Measurements from ENCODE around the gene FNDC3B.
A peak's percentile ranks its signal among the peaks of the same experiment; 100 is the strongest.
"Not testable (repeated sequence)": the region's sequence is repeated elsewhere in the genome, so short reads cannot be mapped to it uniquely, and the experiment has no call there.

FNDC3B gene

GRCh38 chr3:172087602-172088580, 48.5 kb downstream of the FNDC3B start:
- Histone ChIP-seq H3K79me2 (ENCODE audit: low read length) (no peaks in the 10 kb centered on the region), H3K4me1 (ENCODE audit: low read length) (peaks cover 11% of the 10 kb centered on the region), H3K4me2 (ENCODE audit: low read length) (peak overlapping the region; percentile 17), H4K20me1 (ENCODE audit: insufficient read depth, low read length) (no peaks in the 10 kb centered on the region), H3K9me3 (ENCODE audit: insufficient read depth, low read length) (no peaks in the 10 kb centered on the region), H3K36me3 (replicated peaks; ENCODE audit: low read depth, low read length) (no peaks in the 10 kb centered on the region), H3K4me3 (ENCODE audit: low read length) (no peak overlapping the region), H3K27ac (ENCODE audit: low read length) (no peak overlapping the region), H3K9ac (ENCODE audit: low read length) (no peak overlapping the region), H3K27me3 (ENCODE audit: low read depth, low read length) (no peaks in the 10 kb centered on the region), H2AFZ (ENCODE audit: low read depth, low read length) (no peak overlapping the region)
- TF ChIP-seq, protein P1, sequence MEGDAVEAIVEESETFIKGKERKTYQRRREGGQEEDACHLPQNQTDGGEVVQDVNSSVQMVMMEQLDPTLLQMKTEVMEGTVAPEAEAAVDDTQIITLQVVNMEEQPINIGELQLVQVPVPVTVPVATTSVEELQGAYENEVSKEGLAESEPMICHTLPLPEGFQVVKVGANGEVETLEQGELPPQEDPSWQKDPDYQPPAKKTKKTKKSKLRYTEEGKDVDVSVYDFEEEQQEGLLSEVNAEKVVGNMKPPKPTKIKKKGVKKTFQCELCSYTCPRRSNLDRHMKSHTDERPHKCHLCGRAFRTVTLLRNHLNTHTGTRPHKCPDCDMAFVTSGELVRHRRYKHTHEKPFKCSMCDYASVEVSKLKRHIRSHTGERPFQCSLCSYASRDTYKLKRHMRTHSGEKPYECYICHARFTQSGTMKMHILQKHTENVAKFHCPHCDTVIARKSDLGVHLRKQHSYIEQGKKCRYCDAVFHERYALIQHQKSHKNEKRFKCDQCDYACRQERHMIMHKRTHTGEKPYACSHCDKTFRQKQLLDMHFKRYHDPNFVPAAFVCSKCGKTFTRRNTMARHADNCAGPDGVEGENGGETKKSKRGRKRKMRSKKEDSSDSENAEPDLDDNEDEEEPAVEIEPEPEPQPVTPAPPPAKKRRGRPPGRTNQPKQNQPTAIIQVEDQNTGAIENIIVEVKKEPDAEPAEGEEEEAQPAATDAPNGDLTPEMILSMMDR (IDR thresholded peaks at IDR 0.05; ENCODE audit: low read depth, low read length) = no peak
- TF ChIP-seq EZH2phosphoT487 (IDR thresholded peaks at IDR 0.05; ENCODE audit: low read depth) = no peak

DNA sequence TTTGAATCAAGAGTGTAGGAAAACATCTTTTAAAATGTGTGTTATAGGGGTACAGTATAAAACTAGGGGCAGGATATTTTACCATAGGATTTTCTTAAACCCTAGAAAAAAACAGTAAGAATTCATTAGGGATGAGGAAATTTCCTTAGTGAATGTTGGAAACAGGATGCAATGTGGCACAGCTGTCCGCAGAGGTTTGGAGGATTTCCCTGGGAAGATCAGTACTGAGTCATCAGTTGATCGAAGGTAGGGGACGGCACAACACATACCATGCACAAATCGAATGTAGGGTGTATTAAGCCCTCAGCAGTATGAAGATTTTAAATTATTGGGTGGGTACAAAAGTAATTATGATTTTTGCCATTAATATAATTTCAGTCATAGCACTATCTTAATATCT, 49.9 kb downstream of the FNDC3B start:
- no peak overlapping the region for H3K9ac ChIP-seq (ENCODE audit: low read length)
- H3K36me3 ChIP-seq (replicated peaks; ENCODE audit: low read depth, low read length) = no peaks in the 10 kb centered on the region
- no peak overlapping the region for H3K4me3 ChIP-seq (ENCODE audit: low read length)
- H3K27ac ChIP-seq (ENCODE audit: low read length) = no peak overlapping the region
- H4K20me1 ChIP-seq (ENCODE audit: insufficient read depth, low read length) = no peaks in the 10 kb centered on the region
- H3K4me2 ChIP-seq (ENCODE audit: low read length) = no peak overlapping the region
- H2AFZ ChIP-seq (ENCODE audit: low read depth, low read length) = no peak overlapping the region
- H3K4me1 ChIP-seq (ENCODE audit: low read length) = peaks cover 11% of the 10 kb centered on the region
- TF ChIP-seq, protein P1 (IDR thresholded peaks at IDR 0.05; ENCODE audit: low read depth, low read length) = no peak
- TF ChIP-seq EZH2phosphoT487 (IDR thresholded peaks at IDR 0.05; ENCODE audit: low read depth) = no peak
- no peaks in the 10 kb centered on the region for H3K27me3 ChIP-seq (ENCODE audit: low read depth, low read length)
- H3K79me2 ChIP-seq (ENCODE audit: low read length) = no peaks in the 10 kb centered on the region
- H3K9me3 ChIP-seq (ENCODE audit: insufficient read depth, low read length) = no peaks in the 10 kb centered on the region

- Histone ChIP-seq H3K4me3 (ENCODE audit: low read length) (no peak overlapping the region), H4K20me1 (ENCODE audit: insufficient read depth, low read length) (no peaks in the 10 kb centered on the region), H2AFZ (ENCODE audit: low read depth, low read length) (no peak overlapping the region), H3K27ac (ENCODE audit: low read length) (no peak overlapping the region), H3K36me3 (replicated peaks; ENCODE audit: low read depth, low read length) (no peaks in the 10 kb centered on the region), H3K9ac (ENCODE audit: low read length) (no peak overlapping the region), H3K4me1 (ENCODE audit: low read length) (peaks cover 13% of the 10 kb centered on the region), H3K79me2 (ENCODE audit: low read length) (no peaks in the 10 kb centered on the region), H3K4me2 (ENCODE audit: low read length) (no peak overlapping the region), H3K9me3 (ENCODE audit: insufficient read depth, low read length) (no peaks in the 10 kb centered on the region), H3K27me3 (ENCODE audit: low read depth, low read length) (no peaks in the 10 kb centered on the region)
- no peak for TF ChIP-seq EZH2phosphoT487 (IDR thresholded peaks at IDR 0.05; ENCODE audit: low read depth)
- TF ChIP-seq, protein P1 (IDR thresholded peaks at IDR 0.05; ENCODE audit: low read depth, low read length) = no peak
Measured at GRCh38 chr3:172090035-172090434, 50.7 kb downstream of the FNDC3B start.

GRCh38 chr3:172092658-172093057, 53.3 kb downstream of the FNDC3B start:
- H2AFZ ChIP-seq (ENCODE audit: low read depth, low read length) = no peak overlapping the region
- H3K9me3 ChIP-seq (ENCODE audit: insufficient read depth, low read length) = no peaks in the 10 kb centered on the region
- no peak overlapping the region for H3K4me3 ChIP-seq (ENCODE audit: low read length)
- no peaks in the 10 kb centered on the region for H3K79me2 ChIP-seq (ENCODE audit: low read length)
- H3K36me3 ChIP-seq (replicated peaks; ENCODE audit: low read depth, low read length) = no peaks in the 10 kb centered on the region
- H3K4me2 ChIP-seq (ENCODE audit: low read length) = no peak overlapping the region
- no peaks in the 10 kb centered on the region for H3K27me3 ChIP-seq (ENCODE audit: low read depth, low read length)
- no peak overlapping the region for H3K9ac ChIP-seq (ENCODE audit: low read length)
- no peak overlapping the region for H3K27ac ChIP-seq (ENCODE audit: low read length)
- peaks cover 14% of the 10 kb centered on the region for H3K4me1 ChIP-seq (ENCODE audit: low read length)
- TF ChIP-seq, protein P1 (IDR thresholded peaks at IDR 0.05; ENCODE audit: low read depth, low read length) = no peak
- TF ChIP-seq EZH2phosphoT487 (IDR thresholded peaks at IDR 0.05; ENCODE audit: low read depth) = no peak
- H4K20me1 ChIP-seq (ENCODE audit: insufficient read depth, low read length) = no peaks in the 10 kb centered on the region; the same call in 1 of the 2 replicates

DNA sequence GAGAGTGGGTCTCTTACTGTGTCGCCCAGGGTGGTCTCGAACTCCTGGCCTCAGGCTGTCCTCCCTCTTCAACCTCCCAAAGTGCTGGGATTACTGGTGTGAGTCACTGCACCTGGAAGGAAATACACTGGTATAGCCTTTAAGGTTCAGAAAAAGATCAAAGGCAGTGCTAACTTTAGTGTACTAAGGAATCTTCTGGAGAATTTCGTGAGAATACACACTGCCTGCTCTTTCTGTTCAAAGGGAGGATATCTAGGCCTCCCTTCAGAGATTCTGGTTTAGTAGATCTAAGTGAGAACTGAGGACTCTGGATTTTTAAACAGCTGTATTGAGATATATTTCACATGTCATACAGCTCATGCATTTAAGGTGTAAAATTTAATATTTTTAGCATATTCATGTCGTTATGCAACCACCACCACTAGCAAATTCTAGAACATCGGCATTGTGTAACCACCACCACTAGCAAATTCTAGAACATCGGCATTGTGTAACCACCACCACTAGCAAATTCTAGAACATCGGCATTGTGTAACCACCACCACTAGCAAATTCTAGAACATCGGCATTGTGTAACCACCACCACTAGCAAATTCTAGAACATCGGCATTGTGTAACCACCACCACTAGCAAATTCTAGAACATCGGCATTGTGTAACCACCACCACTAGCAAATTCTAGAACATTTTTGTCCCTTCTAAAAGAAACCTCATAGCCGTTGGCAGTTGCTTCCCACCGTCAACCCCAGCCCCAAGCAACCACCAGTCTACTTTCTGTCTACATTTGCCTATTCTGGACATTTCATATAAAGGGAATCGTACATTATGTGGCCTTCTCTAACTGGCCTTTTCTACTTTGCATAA, 54.4 kb downstream of the FNDC3B start:
- H3K9ac ChIP-seq (ENCODE audit: low read length); H3K36me3 ChIP-seq (replicated peaks; ENCODE audit: low read depth, low read length); H3K27me3 ChIP-seq (ENCODE audit: low read depth, low read length); H3K4me1 ChIP-seq (ENCODE audit: low read length); H4K20me1 ChIP-seq (ENCODE audit: insufficient read depth, low read length); H3K27ac ChIP-seq (ENCODE audit: low read length); H3K4me3 ChIP-seq (ENCODE audit: low read length); H2AFZ ChIP-seq (ENCODE audit: low read depth, low read length); H3K79me2 ChIP-seq (ENCODE audit: low read length); H3K4me2 ChIP-seq (ENCODE audit: low read length); H3K9me3 ChIP-seq (ENCODE audit: insufficient read depth, low read length): not testable (repeated sequence)

Measured in OCI-LY3 (cell line).